DMS 273 (cell line): ENCODE measurements around the gene ZNF423.
A peak's percentile ranks its signal among the peaks of the same experiment; 100 is the strongest.

Source experiments
- DNase-seq: peaks from one replicate; lab custom pipeline; 2025; ENCODE audit not compliant: unreplicated experiment; lab: John Stamatoyannopoulos, UW

ZNF423 gene

GRCh38 chr16:49488336-49488735, 367.6 kb downstream of the ZNF423 start:
- no peak for DNase-seq

GRCh38 chr16:49487746-49488145, 368.2 kb downstream of the ZNF423 start:
- no peak for DNase-seq

GRCh38 chr16:49486400-49486799, 369.5 kb downstream of the ZNF423 start:
- DNase-seq = no peak

GRCh38 chr16:49485663-49486062, 370.2 kb downstream of the ZNF423 start:
- no peak for DNase-seq

GRCh38 chr16:49484936-49485335, 371.0 kb downstream of the ZNF423 start:
- DNase-seq = no peak

- no peak for DNase-seq
Observed at GRCh38 chr16:49484451-49484849, 371.5 kb downstream of the ZNF423 start.

- DNase-seq = no peak
Observed at GRCh38 chr16:49483651-49484450, 372.1 kb downstream of the ZNF423 start.

GRCh38 chr16:49483251-49483650, 372.7 kb downstream of the ZNF423 start:
- DNase-seq = no peak

- no peak for DNase-seq
Observed at GRCh38 chr16:49482690-49483089, 373.2 kb downstream of the ZNF423 start.

- DNase-seq = no peak
Observed at GRCh38 chr16:49478616-49479015, 377.3 kb downstream of the ZNF423 start.

GRCh38 chr16:49478107-49478506, 377.8 kb downstream of the ZNF423 start:
- no peak for DNase-seq

GRCh38 chr16:49477250-49477895, 378.5 kb downstream of the ZNF423 start:
- no peak for DNase-seq

GRCh38 chr16:49474741-49475140, 381.2 kb downstream of the ZNF423 start:
- DNase-seq = peak; percentile 95

- DNase-seq = no peak
Observed at GRCh38 chr16:49473773-49474172, 382.1 kb downstream of the ZNF423 start.

- no peak for DNase-seq
Observed at GRCh38 chr16:49473131-49473530, 382.8 kb downstream of the ZNF423 start.

- peak; percentile 88 for DNase-seq
Observed at GRCh38 chr16:49472598-49472997, 383.3 kb downstream of the ZNF423 start.

- no peak for DNase-seq
Observed at GRCh38 chr16:49471038-49471727, 384.7 kb downstream of the ZNF423 start.

GRCh38 chr16:49470513-49470991, 385.4 kb downstream of the ZNF423 start:
- DNase-seq = no peak

GRCh38 chr16:49469930-49470451, 385.9 kb downstream of the ZNF423 start:
- peak; percentile 40 for DNase-seq

- no peak for DNase-seq
Observed at GRCh38 chr16:49469311-49469670, 386.6 kb downstream of the ZNF423 start.

GRCh38 chr16:49468611-49469310, 387.2 kb downstream of the ZNF423 start:
- no peak for DNase-seq
